Middle frontal gyrus (tissue), 1 donor: ENCODE data around the gene SOX8.

Source experiments
- DNase-seq: peaks from one replicate; pipeline ENCODE4 v3.0.0-alpha.2; 2015; ENCODE audit warnings: low spot score; ENCODE audit errors: extremely low spot score

The SOX8 gene

DNA sequence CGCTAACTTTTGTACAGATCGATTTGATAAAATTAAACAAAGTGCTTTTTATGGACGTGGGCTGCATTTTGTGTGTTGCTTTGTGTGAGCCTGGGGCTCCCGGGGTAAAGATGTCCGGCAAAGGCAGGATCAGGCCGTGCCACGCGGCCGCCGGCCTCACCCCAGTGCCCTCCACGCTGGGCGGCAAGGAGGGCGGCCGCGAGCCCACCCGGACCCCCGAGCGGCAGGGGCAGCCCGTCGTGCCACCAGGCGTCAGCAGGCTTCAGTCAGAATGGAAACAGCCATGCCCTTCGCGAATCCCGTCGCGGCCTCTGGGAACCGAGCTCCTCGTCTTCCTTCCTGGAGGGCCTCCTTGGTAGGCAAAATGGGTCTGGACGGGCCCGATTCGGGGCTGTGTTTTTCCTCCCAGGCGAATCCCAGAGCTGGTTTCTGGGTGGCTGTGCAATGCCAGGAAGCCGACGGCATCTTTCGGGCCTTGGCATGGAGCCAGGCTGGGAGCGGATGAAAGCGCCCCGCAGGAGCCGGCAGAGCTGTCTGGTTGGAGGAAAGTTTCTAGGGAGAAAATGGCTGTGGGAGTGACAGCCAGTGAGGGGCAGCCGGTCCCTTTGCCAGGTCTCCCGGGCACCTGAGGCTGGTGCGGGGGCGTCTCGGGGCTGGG lies 5.5 kb downstream of the SOX8 start:
- no peak for DNase-seq

DNA sequence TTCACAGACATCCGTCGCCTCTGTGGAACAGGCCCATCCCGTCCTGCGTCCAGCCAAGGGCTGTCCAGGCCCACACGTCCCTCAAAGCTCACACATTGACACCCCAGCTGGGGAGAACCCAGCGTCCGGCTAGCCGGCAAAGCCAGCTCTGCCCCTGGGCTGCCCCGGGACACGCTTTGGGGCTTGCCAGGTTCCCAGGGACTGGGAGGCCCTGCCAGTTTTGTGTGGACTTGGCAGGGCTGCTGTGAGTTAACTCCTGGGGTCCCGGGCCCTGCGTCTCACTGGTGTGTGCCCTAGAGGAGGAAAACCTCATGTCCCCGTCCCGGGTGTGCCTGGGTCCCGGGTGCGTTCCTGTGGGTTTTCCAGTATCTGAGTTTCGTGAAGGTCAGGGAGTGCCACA lies 6.3 kb downstream of the SOX8 start:
- DNase-seq, result no peak

DNA sequence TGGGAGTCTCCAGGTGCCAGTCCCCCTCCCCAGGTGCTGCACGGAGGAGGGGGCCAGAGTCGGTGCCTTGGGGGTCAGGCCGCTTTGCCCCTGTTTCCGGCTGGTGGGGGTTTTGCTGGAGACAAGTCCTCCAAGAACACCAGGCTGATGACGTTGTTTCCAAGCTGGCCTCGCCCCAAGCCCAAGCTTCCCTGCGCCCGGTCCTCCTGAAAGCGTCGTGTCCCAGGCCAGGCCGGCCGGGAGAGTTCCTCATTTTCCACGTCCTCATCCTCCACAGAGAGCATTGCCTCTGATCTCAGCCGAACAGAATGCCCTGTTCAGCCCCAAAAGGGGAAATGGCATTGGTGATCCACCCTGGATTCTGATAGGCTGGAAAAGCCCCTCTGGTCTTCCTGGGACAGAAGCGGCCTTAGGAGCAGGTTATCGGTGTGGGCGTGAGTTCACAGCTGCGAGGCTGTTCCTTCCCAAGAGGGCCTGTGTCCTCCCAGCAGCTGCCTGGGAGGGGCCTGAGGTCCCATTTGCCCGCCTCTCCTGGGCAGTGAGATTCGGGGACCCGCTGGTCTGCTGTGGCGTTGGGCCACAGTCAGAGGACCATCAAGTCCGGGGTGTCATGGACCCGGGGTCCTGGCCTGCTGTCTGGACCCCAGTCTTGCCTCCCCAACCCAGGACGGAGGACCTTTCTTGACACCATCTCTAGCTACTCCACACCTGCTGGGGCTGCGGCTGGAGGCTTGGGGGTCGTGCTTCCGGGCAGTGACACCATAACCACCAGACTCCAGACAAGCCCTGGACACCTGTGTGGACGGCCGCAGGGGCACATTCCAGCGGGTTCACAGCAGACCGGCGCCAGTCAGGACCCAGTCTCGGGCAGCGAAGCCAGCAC lies 7.1 kb downstream of the SOX8 start:
- DNase-seq, result no peak

DNA sequence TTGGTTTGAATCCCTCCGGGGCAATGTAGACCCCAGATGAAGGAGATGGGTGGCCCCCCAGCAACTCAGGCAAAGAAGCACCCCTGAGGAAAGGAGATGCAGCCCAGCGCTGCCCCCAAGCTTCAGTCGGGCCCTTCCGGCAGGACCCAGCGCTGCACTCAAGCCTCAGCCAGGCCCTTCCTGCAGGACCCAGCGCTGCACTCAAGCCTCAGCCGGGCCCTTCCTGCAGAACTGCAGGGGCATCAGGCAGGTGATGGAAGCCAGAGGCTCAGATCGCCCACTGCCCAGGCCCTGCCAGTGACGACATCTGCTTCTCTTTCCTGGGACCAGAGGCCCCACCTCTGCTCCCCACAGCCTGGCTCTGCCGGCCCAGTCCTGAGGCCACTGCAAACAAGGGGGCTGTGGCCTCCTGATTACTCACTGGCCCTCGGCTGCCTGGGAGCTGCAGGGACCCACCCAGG lies 7.8 kb downstream of the SOX8 start:
- DNase-seq, result no peak

DNA sequence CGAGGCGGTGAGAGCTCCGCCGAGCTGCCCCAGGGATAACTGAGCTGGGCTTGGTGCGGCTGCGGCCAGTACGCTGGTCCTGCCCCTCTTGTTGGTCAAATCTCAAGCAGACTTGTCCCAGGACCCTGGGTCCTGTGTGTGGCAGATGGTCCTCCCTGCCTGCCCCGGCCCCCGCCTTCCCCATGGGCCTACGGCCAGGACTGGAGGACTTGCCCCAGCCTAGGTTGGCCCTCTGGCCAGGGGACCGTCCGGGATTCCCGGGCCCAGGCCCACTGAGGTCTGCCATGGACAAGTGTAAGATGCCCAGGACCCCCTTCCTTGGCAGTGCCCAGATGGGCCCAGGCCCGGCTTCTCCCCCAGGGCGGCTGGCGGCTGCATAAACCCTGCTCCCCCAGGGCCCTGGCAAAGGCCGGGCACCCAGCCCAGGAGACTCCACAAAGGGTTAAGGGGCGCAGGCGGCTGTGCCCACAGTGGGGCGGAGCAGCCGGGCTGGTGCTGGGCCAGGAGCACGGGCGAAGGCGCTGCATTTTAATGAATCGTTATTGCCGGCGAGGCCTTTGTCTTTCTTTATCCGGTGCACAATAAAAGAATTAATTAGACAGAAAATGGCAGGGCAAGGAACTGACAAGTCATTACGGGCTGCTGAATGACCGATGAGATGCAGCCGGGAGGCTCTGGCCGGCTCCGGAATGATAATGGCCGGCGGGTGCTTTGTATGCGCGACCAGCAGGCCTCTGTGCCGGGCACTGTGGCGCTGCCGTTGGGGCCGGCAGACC lies 9.1 kb downstream of the SOX8 start:
- no peak for DNase-seq

DNA sequence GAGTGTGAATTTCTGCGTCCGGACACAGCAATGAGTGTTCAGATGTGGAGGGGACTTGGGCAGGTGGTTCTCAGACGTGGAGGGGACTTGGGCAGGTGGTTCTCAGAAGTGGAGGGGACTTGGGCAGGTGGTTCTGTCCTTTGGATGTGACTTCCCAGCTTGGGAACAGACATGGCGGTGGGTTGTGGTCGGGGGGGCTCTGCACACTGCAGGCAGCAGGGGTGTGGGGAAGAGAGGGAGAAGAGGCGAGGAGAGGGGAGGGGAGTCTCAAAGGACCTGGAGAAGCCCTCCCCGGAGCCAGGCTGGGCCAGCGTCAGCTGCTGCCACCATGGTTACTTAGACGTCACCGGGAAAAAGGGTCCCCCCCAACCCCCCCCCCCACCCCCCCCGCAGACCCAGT lies 9.8 kb downstream of the SOX8 start:
- DNase-seq, result no peak

DNA sequence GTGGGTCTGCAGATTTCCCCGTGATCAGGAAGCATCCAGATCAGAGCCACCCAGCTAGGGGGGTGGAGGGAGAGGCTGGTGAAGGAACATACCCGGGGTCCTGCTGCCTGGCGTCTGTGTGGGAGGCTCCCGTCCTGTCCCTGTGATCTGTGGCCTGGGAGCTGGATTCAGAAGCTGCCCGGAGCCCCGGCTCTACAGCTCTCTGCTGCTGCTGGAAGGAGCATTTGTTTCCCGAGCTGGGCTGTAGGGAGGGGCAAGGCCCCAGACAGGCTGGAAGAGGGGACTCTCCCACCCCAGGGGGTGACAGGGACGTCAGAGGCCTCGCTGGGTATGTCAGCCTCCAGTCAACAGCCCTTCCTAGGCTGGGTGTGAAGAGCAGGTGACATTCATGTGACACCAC lies 10.2 kb downstream of the SOX8 start:
- DNase-seq, result no peak

DNA sequence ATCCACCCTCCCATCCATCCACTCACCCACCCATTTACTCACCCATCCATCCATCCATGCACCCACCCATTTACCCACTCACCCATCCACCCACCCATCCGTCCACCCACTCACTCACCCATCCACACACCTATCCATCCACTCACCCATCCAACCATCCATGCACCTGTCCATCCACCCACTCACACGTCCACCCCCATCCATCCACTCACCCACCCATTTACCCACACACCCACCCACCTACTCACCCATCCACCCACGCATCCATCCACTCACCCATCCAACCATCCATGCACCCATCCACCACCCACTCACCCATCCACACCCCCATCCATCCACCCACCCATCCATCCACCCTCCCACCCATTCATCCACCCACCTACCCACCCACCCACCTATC lies 12.2 kb downstream of the SOX8 start:
- no peak for DNase-seq

DNA sequence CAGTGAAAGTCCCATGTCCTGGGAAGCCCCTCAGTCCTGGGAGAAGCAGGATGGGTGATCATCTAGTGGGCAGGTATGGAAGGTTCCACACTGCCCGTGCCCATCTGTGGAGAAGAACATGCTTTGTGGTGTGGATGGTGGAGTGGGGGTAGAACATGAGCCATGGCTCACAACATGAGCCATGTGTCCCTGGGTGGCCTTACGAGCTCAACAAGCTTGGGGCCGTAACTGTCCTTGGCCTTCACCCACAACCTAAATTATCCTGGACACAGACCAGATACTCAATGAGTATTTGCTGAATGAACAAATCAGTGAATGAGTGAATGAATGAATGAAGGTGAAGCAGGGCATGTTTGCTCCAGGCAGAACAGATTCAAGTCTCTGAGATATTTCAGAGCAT lies 13.5 kb downstream of the SOX8 start:
- no peak for DNase-seq

DNA sequence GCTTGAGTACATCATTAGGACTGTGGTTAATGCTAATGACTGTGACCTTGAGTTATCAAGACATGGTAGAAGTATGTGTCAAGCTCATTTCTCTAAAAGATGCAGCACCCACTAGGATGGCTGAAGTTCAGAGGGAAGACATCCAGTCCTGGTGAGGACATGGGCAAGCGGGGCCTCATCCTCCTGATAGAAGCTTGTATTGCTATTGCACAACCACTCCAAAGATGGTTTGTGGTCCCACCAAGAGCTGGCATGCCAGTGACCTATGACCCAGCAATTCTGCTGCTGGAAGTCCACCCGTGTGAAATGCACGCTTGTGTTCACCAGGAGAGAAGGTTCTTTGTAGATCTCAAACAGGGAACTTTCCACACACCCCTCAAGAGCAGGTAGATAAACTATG lies 14.2 kb downstream of the SOX8 start:
- DNase-seq, result no peak

DNA sequence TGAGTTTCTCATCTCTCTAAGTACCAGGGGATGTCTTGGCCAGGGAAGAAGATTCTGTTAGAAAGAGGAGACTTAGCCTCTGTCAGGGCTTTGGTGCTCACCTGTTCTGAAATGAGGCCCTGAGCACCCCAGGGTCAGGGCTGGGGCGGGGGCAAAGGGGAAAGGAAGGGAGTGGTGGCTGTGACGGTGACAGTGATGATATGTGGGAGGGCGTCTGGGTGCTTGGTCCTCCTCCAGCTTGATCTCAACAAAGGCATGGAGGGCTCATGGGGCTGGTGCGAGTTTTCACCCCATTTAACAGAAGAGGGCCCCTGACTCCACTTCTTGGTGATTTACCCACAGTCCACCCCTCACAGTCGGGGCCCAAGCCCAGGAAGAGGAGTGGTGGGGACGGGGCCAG lies 15.1 kb downstream of the SOX8 start:
- no peak for DNase-seq

DNA sequence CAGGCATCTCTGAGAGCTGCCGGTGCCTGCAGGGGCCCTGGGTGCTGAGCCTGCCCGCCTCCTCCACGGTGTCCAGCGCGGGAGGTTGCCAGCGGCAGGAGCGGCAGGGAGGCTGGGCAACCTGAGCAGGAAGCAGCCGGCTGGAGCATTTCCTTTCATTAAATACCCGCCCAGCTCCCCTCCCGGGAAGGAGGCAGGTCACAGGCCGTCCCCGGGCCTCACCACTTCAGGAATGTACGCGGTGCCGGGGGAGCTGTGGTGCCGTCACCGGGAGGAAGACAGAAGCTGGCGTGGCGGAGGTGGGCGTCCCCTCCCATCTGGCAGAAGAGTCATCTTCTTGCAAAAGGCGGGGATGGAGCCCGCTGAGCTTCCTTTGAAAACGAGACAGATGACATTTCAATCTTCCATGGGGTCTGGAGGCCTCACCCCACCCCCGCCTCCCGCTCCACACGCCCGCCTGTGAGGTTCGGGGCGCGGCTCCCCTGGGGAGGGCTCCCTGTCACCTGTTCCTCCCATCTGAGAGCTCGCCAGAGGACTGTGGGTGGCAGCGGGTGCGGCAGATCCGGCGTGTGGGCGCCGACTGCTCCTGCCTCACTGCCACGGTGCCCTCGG lies 16.0 kb downstream of the SOX8 start:
- DNase-seq, result no peak

DNA sequence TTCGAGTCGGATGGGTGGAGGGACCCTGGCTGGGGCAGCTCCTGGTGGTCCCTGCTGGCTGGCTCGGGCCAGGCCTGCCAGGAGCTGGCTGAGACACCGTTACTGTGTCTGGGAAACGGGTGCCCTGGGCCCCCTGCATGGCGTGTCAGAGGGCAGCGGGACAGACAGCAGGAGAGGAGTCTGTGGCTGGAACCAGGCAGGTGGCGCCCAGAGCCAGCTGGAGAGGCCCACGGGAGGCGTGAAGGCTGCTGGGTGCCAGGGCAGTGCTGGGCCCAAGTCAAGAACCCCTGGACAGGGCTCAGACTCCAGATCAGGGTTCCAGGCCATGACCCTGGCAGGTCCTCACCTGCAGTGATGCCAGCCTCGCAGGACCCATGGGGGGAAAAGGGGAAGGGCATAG lies 16.6 kb downstream of the SOX8 start:
- no peak for DNase-seq

DNA sequence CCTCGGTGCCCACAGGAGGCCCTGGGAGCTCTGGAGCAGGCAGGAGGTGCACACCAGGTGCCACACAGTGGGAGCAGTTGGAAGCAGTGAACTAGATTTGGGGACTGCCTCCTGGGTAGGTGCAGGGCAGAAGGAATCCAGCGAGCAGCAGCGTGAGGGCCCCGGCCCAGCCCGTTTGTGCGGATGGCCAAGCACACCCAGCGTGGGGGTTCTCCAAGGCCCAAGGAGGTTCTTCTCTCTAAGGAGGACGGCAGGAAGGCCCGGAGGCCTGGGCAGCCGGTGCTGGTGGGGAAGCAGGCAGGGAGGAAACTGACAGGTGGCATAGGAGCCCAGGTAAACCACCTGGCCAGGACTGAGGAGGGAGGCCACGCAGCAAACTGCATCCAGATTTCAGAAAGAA lies 17.0 kb downstream of the SOX8 start:
- DNase-seq, result no peak

DNA sequence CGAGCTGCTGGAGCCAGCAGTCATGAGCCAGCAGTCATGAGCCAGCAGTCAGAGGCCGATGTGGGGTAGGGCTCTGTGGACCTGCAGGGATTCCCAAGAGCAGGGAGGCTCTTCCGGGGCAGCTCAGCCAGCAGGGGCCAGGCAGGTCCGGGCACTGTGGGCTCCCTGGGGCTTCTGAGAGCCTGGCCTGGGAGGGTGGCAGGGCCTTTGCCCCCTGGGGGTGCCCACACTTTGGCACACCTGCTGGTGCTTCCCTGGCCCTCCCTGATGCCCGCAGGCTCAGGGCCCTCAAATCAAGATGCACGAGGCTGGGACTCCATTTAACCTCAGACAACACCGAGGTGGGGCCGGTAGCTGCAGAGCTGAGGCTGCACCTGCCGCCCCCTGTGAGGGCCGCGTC lies 18.1 kb downstream of the SOX8 start:
- DNase-seq, result no peak

DNA sequence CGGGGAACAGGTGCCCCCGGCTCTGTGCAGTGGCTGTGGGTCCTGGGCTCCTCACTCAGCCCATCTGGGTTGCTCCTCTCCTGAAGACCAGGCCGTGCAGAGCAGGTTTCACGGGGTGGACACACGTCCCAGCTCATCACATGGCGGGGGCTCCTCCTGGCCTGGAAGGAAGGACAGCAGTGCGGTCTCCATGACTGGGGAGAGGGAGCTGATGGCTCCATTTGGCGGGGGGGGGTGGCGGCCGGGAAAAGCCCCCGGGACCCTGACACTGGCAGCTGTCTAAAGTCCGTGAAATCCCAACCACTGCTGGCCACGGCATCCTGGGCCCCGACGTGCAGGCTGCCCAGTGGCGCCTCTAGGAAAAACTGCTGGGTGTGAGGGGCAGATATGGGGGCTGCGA lies 19.0 kb downstream of the SOX8 start:
- no peak for DNase-seq

DNA sequence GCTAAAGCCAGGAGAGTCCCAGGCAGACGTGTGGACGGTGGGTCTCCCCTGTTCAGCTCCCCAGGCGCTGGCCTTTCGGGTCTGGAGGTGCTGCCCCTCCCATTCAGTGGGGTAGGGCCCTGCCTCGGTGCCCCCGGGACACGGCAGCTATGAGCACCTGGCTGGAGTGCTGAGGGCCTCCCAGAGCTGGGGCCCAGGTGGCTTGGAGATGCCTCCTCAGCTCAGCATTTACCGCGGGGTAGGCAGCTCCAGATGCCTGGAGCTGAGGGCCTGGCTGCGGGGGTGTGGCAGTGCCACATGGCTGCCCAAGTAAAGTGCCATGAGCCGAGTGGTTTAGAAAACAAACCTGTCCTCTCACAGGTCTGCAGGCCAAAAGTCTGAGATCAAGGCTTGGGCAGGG lies 19.5 kb downstream of the SOX8 start:
- DNase-seq, result no peak

DNA sequence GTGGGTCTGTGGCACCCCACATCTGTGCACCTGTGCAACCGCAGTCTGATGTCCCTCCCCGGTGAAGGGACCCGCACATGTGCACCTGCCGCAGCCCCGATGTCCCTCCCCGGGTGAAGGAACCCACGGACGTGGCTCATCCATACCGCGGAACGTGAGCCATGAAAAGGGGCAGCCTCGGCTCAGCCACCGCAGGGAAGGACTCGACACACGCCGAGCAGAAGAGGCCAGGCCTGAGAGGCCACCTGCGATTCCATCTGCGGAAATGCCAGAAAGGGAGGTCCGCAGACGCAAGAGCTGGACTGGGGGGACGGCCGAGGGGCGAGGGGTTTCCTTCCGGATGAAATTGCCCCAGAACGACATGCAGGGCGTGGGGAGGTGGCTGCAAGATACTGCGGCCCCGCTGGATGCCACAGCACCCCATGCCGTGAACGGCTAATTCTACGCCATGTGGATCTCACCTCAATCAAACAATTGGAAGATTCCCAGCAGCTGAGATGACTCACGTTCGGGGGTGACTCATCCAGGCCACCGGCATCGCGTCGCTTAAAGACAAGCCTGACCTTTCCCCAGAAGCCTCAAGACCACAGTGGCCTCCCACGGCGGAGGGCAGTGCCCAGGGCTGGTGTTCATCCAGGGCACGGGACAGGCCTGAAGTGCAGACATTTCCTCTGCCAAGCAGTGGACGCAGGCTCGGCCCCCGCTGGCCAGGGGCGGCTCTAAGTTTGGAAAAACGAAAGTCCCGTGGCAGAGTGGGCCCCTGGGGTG lies 21.0 kb downstream of the SOX8 start:
- no peak for DNase-seq

DNA sequence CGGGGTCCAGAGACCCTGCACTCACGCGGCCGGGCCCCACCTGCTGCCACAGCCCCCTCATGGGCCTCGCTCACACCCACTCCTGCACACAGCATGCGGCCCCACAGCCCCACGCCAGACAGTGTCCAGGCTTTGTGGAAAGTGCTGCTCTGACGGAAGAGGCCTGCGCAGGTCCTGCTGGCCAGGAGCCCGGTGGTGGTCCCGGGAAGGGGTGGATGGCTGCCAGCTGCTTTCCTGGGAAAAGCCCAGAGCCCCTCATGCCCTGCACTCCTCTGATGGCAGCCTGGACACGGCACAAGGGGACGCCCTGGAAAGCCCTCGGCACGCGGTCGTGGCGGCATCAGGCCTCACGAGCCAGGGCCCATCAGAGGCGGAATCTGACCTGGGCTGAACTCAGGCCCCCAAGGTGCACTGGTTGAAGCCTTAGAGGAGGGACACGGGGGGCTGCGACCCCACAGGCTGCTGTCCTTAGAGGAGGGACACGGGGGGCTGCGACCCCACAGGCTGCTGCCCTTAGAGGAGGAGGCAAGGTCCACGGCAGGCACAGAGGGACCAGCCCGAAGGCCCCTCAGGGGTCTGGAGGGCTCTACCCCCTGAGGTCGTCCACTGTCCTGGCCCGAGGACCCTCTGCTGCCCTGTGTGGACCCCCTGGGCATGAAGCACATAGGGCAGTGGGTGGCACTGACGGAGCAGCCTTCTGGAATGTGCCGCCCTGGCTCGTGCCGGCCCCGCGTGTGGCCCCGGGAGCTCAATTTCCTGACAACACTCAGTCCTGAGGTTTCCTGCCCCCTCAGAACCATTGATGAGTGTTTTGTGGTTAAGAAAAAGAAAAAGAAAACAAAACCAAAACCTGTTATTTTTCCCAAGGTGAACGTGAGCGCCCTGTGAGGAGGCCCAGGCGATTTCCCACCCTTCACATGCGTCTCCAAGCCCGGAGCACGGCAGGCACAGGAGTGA lies 22.1 kb downstream of the SOX8 start:
- no peak for DNase-seq

DNA sequence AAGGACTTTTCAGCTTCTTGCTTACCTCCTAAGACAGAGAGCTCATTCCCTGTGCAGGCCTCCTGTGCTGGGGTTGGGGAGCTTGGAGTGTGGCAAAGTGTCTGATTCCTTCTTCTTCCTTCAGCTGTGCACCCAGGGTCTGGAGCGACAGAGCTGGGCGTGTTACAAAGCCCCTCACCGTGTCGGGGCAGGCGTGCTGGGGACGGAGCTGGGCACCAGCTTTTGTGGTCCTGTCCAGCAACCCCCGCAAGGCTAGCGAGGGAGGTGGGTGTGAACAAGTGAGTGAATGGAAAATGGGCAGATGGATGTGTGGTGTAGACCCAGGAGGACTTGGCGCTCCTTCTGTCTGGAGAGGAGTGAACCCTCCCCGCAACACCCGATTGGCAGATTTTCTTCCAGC lies 23.7 kb downstream of the SOX8 start:
- no peak for DNase-seq
